GM13976 (cell line): ENCODE measurements around the gene COL4A6.

Experiments
- DNase-seq: peaks from one replicate; pipeline ENCODE4 v3.0.0; 2012; ENCODE audit warnings: low spot score
- in situ Hi-C: fragments of 300-500 bp; cut with MboI; formaldehyde crosslinking; loops from one replicate; pipeline ENCODE4 v1.12.0; 2022; ENCODE audit warnings: low sequenced_read_pairs, mixed read lengths, inconsistent platforms; ENCODE audit not compliant: unreplicated experiment
- TF ChIP-seq, protein P1 (sequence below): IDR thresholded peaks from 2 replicates; pipeline ENCODE4 v1.5.1; 2012; ENCODE audit warnings: borderline replicate concordance, mild to moderate bottlenecking; ENCODE audit not compliant: insufficient read depth; ENCODE audit errors: extremely low read depth, missing control alignments, control extremely low read depth

The COL4A6 gene

DNA sequence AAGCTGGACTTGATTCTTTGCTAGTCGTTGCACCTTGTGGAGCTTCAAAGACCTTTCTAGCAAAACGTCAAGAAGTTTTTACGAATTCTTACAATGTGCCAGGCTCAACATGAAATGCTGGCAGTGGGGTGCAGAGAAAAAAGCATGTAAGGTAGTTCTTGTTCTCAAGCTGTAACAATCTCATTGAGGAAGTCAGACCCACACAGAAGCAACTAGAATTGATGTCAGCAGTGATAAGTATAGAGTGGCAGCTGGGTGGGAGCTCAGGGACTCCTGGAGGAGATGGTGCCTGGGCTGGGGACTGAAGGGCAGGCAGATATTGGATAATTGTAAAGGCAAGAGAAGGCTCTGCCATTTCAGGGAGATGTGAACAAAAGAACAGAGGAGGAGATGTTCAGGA, 264.3 kb downstream of the COL4A6 start:
- in situ Hi-C loops: no loop called here
- TF ChIP-seq, protein P1, sequence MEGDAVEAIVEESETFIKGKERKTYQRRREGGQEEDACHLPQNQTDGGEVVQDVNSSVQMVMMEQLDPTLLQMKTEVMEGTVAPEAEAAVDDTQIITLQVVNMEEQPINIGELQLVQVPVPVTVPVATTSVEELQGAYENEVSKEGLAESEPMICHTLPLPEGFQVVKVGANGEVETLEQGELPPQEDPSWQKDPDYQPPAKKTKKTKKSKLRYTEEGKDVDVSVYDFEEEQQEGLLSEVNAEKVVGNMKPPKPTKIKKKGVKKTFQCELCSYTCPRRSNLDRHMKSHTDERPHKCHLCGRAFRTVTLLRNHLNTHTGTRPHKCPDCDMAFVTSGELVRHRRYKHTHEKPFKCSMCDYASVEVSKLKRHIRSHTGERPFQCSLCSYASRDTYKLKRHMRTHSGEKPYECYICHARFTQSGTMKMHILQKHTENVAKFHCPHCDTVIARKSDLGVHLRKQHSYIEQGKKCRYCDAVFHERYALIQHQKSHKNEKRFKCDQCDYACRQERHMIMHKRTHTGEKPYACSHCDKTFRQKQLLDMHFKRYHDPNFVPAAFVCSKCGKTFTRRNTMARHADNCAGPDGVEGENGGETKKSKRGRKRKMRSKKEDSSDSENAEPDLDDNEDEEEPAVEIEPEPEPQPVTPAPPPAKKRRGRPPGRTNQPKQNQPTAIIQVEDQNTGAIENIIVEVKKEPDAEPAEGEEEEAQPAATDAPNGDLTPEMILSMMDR: no peak
- no peak for DNase-seq

DNA sequence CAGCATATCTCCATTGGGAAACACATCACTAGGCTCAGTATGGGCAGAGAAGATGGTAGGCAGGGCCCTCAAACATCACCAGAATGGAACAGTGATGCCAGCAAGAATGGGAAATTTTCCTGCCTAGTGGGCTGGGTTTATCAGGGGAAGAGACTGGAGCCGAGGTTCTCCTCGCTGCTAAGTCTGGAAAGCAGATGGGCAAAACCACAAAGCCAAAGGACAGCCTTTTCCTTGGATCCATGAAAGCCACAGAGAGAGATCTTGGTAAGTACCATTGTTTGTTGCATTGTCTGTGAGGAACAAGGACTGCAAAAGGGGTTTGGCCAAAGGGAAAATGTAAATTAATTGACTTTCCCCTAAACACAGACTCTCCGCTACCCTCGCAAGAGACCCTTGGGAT, 266.6 kb downstream of the COL4A6 start:
- no peak for DNase-seq
- TF ChIP-seq, protein P1: no peak
- in situ Hi-C loops: no loop called here

DNA sequence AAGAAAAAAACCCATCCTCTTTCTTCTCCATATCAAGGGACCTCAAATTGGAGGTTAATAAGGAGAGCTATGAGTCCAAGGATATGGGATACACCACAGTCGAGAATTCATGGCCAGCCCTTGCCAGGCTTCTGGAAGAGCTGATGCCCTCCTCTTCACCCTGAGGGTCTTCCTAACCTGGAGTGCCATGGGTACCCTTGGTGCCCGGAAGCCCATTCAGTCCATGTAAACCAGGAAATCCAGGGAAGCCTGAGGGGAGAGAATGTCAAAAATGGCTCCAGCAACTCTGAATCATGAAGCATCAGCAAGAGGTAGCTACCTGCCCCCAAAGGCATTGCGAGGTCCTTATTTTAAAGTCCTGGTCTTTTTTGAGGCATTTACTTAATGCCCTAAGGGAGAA, 268.5 kb downstream of the COL4A6 start:
- TF ChIP-seq, protein P1: no peak
- DNase-seq: no peak
- in situ Hi-C loops: no loop called here

DNA sequence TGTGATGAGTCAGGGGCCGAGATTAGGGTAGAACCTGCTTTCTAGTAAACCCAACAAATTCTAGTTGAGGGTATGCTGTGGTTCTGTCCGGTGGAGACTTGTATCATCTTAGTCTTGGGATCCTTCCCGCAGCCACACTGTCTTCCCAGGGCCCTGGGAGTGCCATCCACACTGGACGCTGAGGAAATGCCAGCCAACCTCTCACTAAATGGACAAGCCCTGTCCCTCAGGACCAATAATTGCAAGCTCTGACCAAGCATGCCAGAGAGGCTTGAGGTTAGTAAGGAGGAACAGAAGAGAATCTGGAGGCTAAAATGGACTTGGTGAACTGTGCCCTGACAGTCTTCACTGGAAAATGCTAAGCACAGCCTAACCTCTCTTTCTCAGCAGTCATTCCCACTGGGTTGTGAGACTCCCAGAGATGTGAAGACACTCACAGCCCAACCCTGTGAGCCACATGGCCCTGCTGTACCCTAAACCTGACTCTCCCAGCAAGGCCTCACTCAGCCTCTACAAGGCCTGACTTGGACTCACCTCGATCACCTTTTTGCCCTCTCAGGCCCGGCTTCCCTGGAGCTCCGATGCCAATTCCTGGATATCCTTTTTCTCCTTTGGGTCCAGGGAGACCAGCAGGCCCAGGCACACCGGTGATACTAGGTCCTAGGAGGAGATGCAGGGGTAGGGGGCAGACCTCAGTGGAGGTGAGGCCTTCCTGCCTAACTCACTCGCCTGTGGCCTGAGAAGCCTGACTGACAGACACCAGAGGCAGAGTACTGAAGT, 269.1 kb downstream of the COL4A6 start:
- in situ Hi-C loops: no loop called here
- TF ChIP-seq, protein P1: no peak

DNA sequence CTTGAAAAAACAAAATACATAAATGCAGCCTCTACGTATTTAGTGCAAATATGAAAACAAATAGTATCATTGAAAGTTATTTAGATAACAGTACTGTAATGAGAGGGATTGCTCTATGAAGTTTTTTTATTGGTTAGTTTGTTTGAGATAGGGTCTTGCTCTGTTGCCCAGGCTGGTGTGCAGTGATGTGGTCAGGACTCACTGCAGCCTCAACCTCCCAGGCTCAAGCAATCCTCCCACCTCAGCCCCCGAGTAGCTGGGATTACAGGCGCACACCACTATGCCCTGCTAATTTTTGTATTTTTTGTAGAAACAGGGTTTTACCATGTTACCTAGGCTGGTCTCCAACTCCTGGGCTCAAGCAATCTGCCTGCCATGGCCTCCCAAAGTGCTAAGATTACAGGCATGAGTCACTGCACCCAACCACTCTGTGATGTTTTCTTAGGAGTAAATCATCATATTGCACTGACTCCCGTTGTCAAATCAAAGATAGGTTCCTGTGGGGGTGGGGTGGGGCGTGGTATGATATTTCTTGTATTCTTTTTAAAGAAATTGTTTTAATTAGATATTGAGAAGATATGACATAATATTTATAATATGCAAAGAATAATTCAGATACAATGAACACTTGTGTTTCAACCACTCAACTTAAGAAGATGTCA, 270.9 kb downstream of the COL4A6 start:
- DNase-seq: no peak

More for the DNA sequence above, 269.1 kb downstream of the COL4A6 start:
- no peak for DNase-seq

DNA sequence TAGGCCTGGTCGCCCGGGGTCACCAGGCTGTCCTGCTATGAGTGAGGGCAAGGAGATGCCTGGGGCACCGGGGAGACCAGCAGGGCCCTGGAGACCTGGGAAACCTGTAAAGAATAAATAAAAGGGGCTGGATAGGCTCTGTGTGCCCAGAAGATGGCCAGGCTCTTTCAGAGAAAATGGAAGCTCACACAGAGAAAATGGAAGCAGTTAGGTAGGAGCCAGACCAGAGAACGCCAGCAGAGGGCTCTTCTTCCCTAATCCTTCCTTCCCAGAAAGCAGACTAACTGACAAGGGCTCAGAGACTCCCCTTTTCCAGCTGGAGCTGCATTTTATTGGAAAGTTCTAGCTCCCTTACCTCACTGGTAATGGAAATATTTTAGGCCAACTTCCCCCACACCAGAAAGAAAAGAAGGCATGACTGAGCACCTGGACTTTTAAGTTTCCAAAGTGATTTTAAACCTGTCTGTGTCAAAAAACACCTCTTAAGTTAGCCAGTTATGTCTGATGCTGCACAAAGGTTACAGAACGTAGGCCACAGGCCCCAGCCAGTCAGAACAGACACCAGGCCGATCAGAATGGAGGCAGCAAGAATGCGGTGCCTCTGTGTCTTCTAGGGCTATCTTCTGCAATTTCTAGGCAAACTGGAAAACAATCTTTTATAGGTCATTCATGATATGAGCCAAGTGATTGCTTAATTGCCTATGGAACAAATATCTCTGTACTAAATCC, 272.7 kb downstream of the COL4A6 start:
- TF ChIP-seq, protein P1: peak; percentile 10
- peak; percentile 32 for DNase-seq

More for the DNA sequence above, 270.9 kb downstream of the COL4A6 start:
- in situ Hi-C loops: no loop called here
- TF ChIP-seq, protein P1: no peak

More for the DNA sequence above, 272.7 kb downstream of the COL4A6 start:
- in situ Hi-C loops: no loop called here
